Measurements from ENCODE around the gene UGT1A1. TPM values are rescaled to one million over a fixed set of nuclear protein-coding genes. Genes with fewer than 3 reads are reported as not detected.
A peak's percentile ranks its signal among the peaks of the same experiment; 100 is the strongest.

The UGT1A1 gene
- total and polyA plus RNA-seq, 2 of the 13 experiments (the other 11 are each of a cell fraction or from before 2014, with no cell fraction given), result 0.69 to 0.75 TPM

GRCh38 chr2:233756429-233757081, 3.5 kb upstream of the UGT1A1 start (continued):
- TF ChIP-seq ZNF784 (CRISPR knock-in tag; IDR thresholded peaks at IDR 0.05; ENCODE audit: borderline replicate concordance) (0 out of 2 replicates have a peak, but pooled peaks have one; percentile 26), ZNF576 (CRISPR knock-in tag; IDR thresholded peaks at IDR 0.05) (no peak), TCF7L2 (IDR thresholded peaks at IDR 0.05; ENCODE audit: low read depth, low read length) (peak; percentile 93), NR0B2 (CRISPR knock-in tag; IDR thresholded peaks at IDR 0.05) (no peak), FOXK1 (CRISPR knock-in tag; IDR thresholded peaks at IDR 0.05; ENCODE audit: borderline replicate concordance, low read depth) (peak; percentile 93; the same call in 1 of the 2 replicates), TBX2 (CRISPR knock-in tag; IDR thresholded peaks at IDR 0.05; ENCODE audit: borderline replicate concordance) (peak; percentile 100), HOMEZ (CRISPR knock-in tag; IDR thresholded peaks at IDR 0.05; ENCODE audit: low read depth) (peak; percentile 81; the same call in 1 of the 2 replicates), GATAD1 (CRISPR knock-in tag; IDR thresholded peaks at IDR 0.05) (peak; percentile 55), PCBP1 (IDR thresholded peaks at IDR 0.05; ENCODE audit: borderline replicate concordance, low read depth, low read length) (no peak), RFX1 (IDR thresholded peaks at IDR 0.05) (no peak), GTF2F1 (IDR thresholded peaks at IDR 0.05; ENCODE audit: low read length) (no peak), FOXC1 (CRISPR knock-in tag; IDR thresholded peaks at IDR 0.05; ENCODE audit: borderline replicate concordance) (peak; percentile 66; the same call in 1 of the 2 replicates), SIX1 (CRISPR knock-in tag; IDR thresholded peaks at IDR 0.05; ENCODE audit: borderline replicate concordance) (peak; percentile 99), FOXA1 (IDR thresholded peaks at IDR 0.05) (peak; percentile 19; the same call in 1 of the 2 replicates), FOXA1 (CRISPR knock-in tag; IDR thresholded peaks at IDR 0.05) (peak; percentile 93), NAIF1 (CRISPR knock-in tag; IDR thresholded peaks at IDR 0.05; ENCODE audit: borderline replicate concordance) (no peak), MBD4 (IDR thresholded peaks at IDR 0.05; ENCODE audit: borderline replicate concordance, low read length) (peak; percentile 99), KLF15 (CRISPR knock-in tag; IDR thresholded peaks at IDR 0.05; ENCODE audit: borderline replicate concordance) (0 out of 2 replicates have a peak, but pooled peaks have one; percentile 27), EP300 (IDR thresholded peaks at IDR 0.05; ENCODE audit: low read depth in 2 of 2, low read length in 2 of 2) (peak; percentile 96 to 97; a peak in 3 of 4 replicates), EP300 (CRISPR knock-in tag; IDR thresholded peaks at IDR 0.05; ENCODE audit: borderline replicate concordance) (peak; percentile 89), MLLT10 (CRISPR knock-in tag; IDR thresholded peaks at IDR 0.05) (no peak), SRSF1 (optimal IDR thresholded peaks at IDR 0.05; ENCODE audit: low read depth, low read length) (no peak), ARNTL (CRISPR knock-in tag; IDR thresholded peaks at IDR 0.05) (peak; percentile 84; the same call in 1 of the 2 replicates), TIGD3 (CRISPR knock-in tag; IDR thresholded peaks at IDR 0.05; ENCODE audit: borderline replicate concordance) (no peak)
